Renal pelvis (tissue), 4 donors: Measurements from ENCODE around the gene IGFL1. TPM values are rescaled to one million over a fixed set of nuclear protein-coding genes. Genes with fewer than 3 reads are reported as not detected.
"Not testable (repeated sequence)": the region's sequence is repeated elsewhere in the genome, so short reads cannot be mapped to it uniquely, and the experiment has no call there.

ENCODE experiments used
- DNase-seq: peaks from one replicate; pipeline ENCODE4 v3.0.0-alpha.2; 2013
- polyA plus RNA-seq, 3 donors: library from polyadenylated mRNA; unstranded; fragments of 120-200 nt; gene quantifications; one replicate each; pipeline ENCODE4 v1.2.1, GENCODE V29; 2013; ENCODE audit not compliant: insufficient read length in 3 of 3

Gene IGFL1
- polyA plus RNA-seq, 3 donors = not detected

DNA sequence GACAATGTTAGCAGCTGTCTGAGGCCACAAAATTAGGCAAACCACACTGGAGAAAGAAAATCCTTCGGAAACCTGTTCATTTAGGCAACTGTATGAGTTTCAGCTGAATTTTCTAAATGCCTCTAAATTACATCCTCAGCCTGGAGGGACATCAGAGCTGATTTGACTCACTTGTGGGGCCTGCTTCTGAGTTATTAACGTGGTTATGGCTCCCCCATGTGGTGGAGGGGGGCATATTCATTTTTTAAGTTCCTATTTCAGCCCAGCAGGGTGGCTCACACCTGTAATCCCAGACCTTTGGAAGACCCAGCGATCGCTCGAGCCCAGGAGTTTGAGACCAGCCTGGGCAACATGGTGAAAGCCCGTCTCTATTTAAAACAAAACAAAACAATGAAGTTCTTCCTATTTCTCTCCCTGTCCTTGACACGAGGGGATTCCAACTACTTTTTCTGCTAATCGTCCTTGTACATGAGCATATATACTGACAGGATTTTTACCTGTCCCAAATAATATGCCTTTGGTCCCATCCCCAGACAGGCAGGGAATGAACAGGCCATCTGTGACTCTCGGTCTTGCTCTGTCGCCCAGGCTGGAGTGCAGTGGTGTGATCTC lies 35.8 kb downstream of the IGFL1 start:
- DNase-seq = peak; percentile 82

DNA sequence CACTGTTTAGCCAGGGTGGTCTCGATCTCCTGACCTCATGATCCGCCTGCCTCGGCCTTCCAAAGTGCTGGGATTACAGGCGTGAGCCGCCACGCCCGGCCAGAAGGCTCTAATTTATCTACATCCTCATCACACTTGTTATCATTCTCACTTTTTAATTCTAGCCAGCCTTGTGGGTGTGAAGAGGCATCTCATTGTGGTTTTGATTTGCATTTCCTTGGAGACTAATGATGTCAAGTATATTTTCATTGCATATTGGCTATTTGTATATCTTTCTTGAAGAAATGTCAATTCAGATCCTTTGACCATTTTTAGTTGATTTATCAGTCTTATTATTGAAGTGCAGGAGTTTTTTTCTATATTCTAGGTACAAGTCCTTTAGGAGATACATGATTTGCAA lies 39.6 kb downstream of the IGFL1 start:
- DNase-seq = no peak

DNA sequence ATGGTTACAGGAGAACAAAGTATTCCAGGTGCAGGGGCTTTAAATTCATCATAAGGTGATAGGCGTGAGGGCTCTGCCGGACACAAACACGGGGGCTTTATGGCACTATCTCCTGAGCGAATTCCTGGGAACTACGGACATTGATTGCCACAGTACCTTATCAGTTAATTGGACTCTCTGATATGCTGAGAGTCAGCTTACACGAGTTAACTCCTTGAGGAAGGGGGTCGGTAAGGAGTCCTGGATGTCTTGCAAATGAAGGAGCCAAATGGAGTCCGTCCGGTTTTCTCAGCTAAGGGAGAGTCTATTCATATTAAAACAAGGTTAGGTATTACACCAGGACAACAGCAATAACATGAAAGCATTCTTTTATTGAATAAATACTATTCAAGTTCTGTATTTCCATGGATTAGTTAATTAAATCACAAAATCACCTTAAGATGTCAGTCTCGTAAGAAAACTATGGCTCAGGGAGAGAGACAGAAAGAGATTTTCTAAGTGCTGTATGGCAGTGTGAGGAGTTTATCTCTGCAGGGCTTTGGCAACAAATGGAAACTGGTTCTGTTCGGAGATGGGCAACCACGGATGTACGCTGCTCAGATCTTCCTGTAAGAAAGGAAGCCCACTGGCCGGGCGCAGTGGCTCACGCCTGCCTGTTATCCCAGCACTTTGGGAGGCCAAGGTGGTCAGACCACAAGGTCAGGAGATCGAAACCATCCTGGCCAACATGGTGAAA lies 41.1 kb downstream of the IGFL1 start:
- no peak for DNase-seq

DNA sequence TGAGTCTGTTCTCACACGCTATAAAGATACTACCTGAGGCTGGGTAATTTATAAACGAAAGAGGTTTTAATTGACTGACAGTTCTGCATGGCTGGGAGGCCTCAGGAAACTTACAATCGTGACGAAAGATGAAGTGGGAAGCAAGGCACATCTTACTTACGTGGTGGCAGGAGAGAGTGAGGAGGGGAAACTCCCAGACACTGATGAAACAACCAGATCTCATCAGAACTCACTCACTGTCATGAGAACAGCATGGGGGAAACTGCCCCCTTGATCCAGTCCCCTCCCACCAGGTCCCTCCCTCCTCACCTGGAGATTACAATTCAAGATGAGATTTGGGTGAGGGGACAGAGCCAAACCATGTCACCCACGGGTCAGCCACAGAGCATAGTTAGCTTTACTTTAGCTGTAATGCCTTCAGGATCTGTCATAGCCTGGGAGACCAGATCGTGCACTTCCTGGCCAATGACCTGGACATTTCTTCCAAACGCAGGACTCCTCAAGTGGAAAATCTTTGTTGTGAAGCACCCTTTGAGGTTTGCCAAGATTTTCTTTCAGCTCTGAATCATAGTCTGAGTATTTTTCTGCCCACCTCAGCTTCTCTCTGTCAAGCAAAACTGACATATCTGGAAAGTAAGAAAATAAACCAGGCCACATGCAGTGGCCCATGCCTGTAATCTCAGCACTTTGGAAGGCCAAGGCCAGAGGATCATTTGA lies 42.1 kb downstream of the IGFL1 start:
- DNase-seq = no peak

DNA sequence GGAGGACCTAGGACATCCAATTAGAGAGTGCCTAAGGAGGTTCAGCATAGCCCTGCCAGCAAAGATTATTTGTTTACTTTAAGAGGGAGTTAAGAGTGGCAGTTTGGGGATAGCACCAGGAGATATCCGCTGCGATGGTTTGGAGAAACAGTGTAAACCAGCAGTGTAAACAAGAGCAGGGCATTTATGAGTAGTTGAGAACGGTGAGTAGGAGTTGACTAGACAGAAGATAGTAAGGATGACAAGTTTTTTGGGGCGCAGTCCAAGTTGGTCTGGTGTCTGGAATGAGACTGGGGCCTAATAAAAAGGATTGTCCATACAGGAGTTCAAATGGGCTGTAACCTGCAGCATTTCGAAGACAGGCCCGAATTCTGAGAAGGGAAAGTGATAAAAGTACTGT lies 44.4 kb downstream of the IGFL1 start:
- not testable (repeated sequence) for DNase-seq

DNA sequence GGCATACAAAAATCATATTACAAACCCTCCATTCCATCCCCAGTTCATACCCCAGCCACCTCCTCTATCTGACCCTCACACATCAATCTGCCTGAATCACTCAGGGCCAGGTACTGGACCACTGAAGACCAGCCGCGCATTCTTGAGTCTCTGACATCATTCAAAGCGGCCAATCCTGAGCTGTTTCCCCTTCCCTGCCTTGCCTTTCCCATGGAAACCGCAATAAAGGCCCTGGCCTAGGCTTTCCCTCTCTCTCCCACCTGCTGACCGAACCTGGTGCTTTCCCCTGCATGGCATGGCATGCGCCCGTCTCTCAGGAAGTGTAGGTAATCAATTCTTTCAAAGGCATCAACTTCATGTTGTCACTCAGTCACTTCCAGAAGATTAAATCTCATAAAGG lies 49.6 kb downstream of the IGFL1 start:
- DNase-seq = no peak

Other genes starting within 250 kb of the IGFL1 start
- gene CCDC61, start 234.3 kb upstream of the IGFL1 start, polyA plus RNA-seq = 10 to 100 TPM; 13.8 to 14.8 (median 14.1) TPM
- gene PGLYRP1, start 206.7 kb upstream of the IGFL1 start, polyA plus RNA-seq = 1 to 10 TPM in 1 of 3 donors, under 1 TPM in 2; 0.78 to 1.1 (median 0.84) TPM
- gene IGFL4, start 188.7 kb upstream of the IGFL1 start, polyA plus RNA-seq = 1 to 10 TPM in 1 of 3 donors, under 1 TPM in 2; 0.28 to 1.3 (median 0.97) TPM
- not detected for gene IGFL3, start 105.1 kb upstream of the IGFL1 start, polyA plus RNA-seq
- under 1 TPM in 2 of 3 donors, not detected in 1; 0.12 to 0.18 TPM for gene IGFL2, start 81.5 kb upstream of the IGFL1 start, polyA plus RNA-seq
- gene HIF3A, start 67.3 kb downstream of the IGFL1 start, polyA plus RNA-seq = 10 to 100 TPM; 39.6 to 85.5 (median 65.4) TPM
- 100 to 1,000 TPM; 101 to 122 (median 118) TPM for gene PPP5C, start 117.3 kb downstream of the IGFL1 start, polyA plus RNA-seq
- 10 to 100 TPM; 50.7 to 67.3 (median 62.1) TPM for gene CCDC8, start 183.8 kb downstream of the IGFL1 start, polyA plus RNA-seq
- gene PNMA8C, start 199.2 kb downstream of the IGFL1 start, polyA plus RNA-seq = under 1 TPM; 0.41 to 0.60 (median 0.46) TPM
- gene PNMA8A, start 241.8 kb downstream of the IGFL1 start, polyA plus RNA-seq = 10 to 100 TPM; 45.5 to 62.7 (median 47.2) TPM